Measurements from ENCODE around the gene DOCK3. TPM values are rescaled to one million over a fixed set of nuclear protein-coding genes. Genes with fewer than 3 reads are reported as not detected.

The DOCK3 gene
- total RNA-seq, 1 donor from 2014 or later: 0.98 TPM

DNA sequence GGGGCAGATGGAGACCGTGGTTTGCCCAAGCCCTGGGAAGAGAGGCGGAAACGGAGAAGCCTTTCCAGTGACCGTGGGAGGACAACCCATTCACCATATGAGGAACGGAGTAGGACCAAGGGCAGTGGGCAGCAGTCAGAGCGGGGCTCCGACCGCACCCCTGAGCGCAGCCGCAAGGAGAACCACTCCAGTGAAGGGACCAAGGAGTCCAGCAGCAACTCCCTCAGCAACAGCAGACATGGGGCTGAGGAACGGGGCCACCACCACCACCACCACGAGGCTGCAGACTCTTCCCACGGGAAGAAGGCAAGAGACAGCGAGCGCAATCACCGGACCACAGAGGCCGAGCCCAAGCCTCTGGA, 718.4 kb downstream of the DOCK3 start:
- Histone ChIP-seq H3K27ac (no peak overlapping the region), H3K4me3 (no peak overlapping the region), H3K36me3 (peaks cover 0 to 55% of the 10 kb centered on the region in 2 donors), H3K27me3 (no peaks in the 10 kb centered on the region), H3K4me1 (peaks cover 79% of the 10 kb centered on the region), H3K9me3 (no peaks in the 10 kb centered on the region)
- no peak for TF ChIP-seq CTCF (IDR thresholded peaks at IDR 0.05)
- no peak for TF ChIP-seq POLR2A (IDR thresholded peaks at IDR 0.05)
- TF ChIP-seq POLR2AphosphoS5 (IDR thresholded peaks at IDR 0.05; ENCODE audit: insufficient read depth in 1 of 2, low read depth in 1 of 2): no peak
- DNase-seq (ENCODE audit: extremely low spot score in 2 of 2): peak in 1 of 2 donors; percentile 70
- intact Hi-C loops (cut with DNase I): loop anchor here (10.0 kb wide), 1 partner anchor 282 kb away; the partner anchor contains the start of gene TEX264

- Histone ChIP-seq H3K4me1 (peaks cover 75% of the 10 kb centered on the region), H3K27me3 (no peaks in the 10 kb centered on the region), H3K4me3 (no peak overlapping the region), H3K27ac (no peak overlapping the region), H3K9me3 (no peaks in the 10 kb centered on the region), H3K36me3 (peaks cover 0 to 59% of the 10 kb centered on the region in 2 donors)
- DNase-seq (ENCODE audit: extremely low spot score in 2 of 2): peak in 1 of 2 donors; percentile 64
- TF ChIP-seq POLR2AphosphoS5 (IDR thresholded peaks at IDR 0.05; ENCODE audit: insufficient read depth in 1 of 2, low read depth in 1 of 2): no peak
- intact Hi-C loops (cut with DNase I): loop anchor here (10.0 kb wide), 1 partner anchor 281 kb away; the partner anchor contains the start of gene TEX264
These were observed 718.8 kb downstream of the DOCK3 start for GRCh38 chr3:51393564-51393963.

DNA sequence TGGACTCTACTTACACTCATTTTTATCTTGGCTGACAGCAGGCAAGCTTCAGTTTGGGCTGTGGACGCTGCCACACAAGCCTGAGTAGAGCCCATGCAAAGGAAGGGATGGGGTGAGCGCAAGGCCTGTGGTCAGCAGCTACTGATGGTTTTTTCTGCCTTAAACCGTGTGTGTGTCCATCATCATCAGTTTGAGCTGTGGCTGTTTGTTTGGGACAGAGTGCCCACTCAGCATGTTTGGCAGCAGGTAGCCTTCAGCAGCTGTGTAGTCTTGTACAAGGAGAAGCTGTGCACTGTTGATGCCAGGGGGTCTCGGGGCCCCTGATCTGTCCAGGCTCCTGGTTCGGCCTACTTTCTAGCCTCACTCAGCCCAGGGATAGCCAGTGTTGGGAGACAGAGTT, 719.8 kb downstream of the DOCK3 start:
- TF ChIP-seq POLR2A (IDR thresholded peaks at IDR 0.05) (no peak), CTCF (IDR thresholded peaks at IDR 0.05) (no peak), POLR2AphosphoS5 (IDR thresholded peaks at IDR 0.05; ENCODE audit: insufficient read depth in 1 of 2, low read depth in 1 of 2) (no peak)
- DNase-seq (ENCODE audit: extremely low spot score in 2 of 2): no peak
- no peak overlapping the region for H3K27ac ChIP-seq
- intact Hi-C loops (cut with DNase I): loop anchor here (10.0 kb wide), 1 partner anchor 280 kb away; the partner anchor contains the start of gene TEX264
- H3K9me3 ChIP-seq: no peaks in the 10 kb centered on the region
- peaks cover 0 to 58% of the 10 kb centered on the region in 2 donors for H3K36me3 ChIP-seq
- H3K4me3 ChIP-seq: no peak overlapping the region
- peaks cover 67% of the 10 kb centered on the region for H3K4me1 ChIP-seq
- no peaks in the 10 kb centered on the region for H3K27me3 ChIP-seq

DNA sequence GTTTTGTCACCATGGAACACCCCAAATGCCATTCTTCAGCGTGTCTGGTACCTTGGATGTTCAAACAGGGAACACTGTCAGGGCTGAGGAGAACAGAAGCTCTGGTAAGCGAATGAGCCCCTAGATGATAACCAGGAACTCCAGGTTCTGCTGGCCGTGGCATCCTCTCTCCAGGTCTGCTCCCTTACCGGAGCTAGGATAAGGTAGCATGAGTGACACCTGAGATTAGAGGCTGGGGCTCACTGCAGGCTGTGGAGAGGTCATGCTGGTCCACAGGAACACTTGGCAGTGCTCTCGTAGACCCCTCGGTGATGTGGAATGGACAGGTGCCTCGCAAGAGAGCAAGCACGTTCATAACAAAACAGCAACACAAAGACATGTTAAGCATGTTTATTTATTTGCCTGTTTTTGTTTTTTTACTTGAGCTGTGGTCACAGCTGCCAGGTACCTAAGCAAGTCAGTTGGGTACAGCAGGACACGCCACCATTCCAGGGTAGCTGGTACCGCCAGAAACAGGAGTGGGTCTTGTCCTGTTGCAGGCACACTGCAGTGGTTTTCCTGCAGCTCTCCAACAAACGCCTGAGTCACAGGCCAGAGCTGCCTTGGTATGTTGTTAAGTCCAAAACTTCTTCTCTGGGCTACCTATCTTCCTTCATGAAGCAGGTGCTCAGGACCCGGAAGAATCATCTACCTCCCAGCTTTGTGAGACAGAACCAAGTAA, 720.9 kb downstream of the DOCK3 start:
- H3K36me3 ChIP-seq: peaks cover 0 to 58% of the 10 kb centered on the region in 2 donors
- peaks cover 56% of the 10 kb centered on the region for H3K4me1 ChIP-seq
- no peaks in the 10 kb centered on the region for H3K27me3 ChIP-seq
- intact Hi-C loops (cut with DNase I): loop anchor here (10.0 kb wide), 1 partner anchor 279 kb away; the partner anchor contains the start of gene TEX264
- TF ChIP-seq POLR2AphosphoS5 (IDR thresholded peaks at IDR 0.05; ENCODE audit: insufficient read depth in 1 of 2, low read depth in 1 of 2): no peak
- TF ChIP-seq CTCF (IDR thresholded peaks at IDR 0.05): no peak
- TF ChIP-seq POLR2A (IDR thresholded peaks at IDR 0.05): no peak
- peak in 1 of 2 donors; percentile 34 for DNase-seq (ENCODE audit: extremely low spot score in 2 of 2)
- no peak overlapping the region for H3K4me3 ChIP-seq
- no peaks in the 10 kb centered on the region for H3K9me3 ChIP-seq
- no peak overlapping the region for H3K27ac ChIP-seq

- intact Hi-C loops (cut with DNase I): loop anchor here (10.0 kb wide), 1 partner anchor 278 kb away; the partner anchor contains the start of gene TEX264
- DNase-seq (ENCODE audit: extremely low spot score in 2 of 2): peak; percentile 37 to 58
These were observed 721.7 kb downstream of the DOCK3 start for GRCh38 chr3:51396401-51396800.

More at GRCh38 chr3:51396401-51396800, 721.7 kb downstream of the DOCK3 start:
- Histone ChIP-seq H3K9me3 (no peaks in the 10 kb centered on the region), H3K36me3 (peaks cover 0 to 58% of the 10 kb centered on the region in 2 donors), H3K27me3 (no peaks in the 10 kb centered on the region), H3K27ac (no peak overlapping the region), H3K4me1 (peaks cover 54% of the 10 kb centered on the region), H3K4me3 (no peak overlapping the region)
- TF ChIP-seq CTCF (IDR thresholded peaks at IDR 0.05): no peak
- TF ChIP-seq POLR2A (IDR thresholded peaks at IDR 0.05): no peak
- no peak for TF ChIP-seq POLR2AphosphoS5 (IDR thresholded peaks at IDR 0.05; ENCODE audit: insufficient read depth in 1 of 2, low read depth in 1 of 2)

All from vagina (tissue), 2 donors.